Cardiac ventricle fibroblast (primary cell): ENCODE data around the gene DGCR6L. TPM values are rescaled to one million over a fixed set of nuclear protein-coding genes. Genes with fewer than 3 reads are reported as not detected.

ENCODE experiments used
- total RNA-seq: library from RNA; depleted of rRNA; stranded (reverse); fragments of >200 nt; gene quantifications from 2 replicates; pipeline ENCODE4 v1.2.3, GENCODE V29; 2015

DGCR6L gene
- total RNA-seq: 67.4 and 73.9 TPM in 2 replicates

DNA sequence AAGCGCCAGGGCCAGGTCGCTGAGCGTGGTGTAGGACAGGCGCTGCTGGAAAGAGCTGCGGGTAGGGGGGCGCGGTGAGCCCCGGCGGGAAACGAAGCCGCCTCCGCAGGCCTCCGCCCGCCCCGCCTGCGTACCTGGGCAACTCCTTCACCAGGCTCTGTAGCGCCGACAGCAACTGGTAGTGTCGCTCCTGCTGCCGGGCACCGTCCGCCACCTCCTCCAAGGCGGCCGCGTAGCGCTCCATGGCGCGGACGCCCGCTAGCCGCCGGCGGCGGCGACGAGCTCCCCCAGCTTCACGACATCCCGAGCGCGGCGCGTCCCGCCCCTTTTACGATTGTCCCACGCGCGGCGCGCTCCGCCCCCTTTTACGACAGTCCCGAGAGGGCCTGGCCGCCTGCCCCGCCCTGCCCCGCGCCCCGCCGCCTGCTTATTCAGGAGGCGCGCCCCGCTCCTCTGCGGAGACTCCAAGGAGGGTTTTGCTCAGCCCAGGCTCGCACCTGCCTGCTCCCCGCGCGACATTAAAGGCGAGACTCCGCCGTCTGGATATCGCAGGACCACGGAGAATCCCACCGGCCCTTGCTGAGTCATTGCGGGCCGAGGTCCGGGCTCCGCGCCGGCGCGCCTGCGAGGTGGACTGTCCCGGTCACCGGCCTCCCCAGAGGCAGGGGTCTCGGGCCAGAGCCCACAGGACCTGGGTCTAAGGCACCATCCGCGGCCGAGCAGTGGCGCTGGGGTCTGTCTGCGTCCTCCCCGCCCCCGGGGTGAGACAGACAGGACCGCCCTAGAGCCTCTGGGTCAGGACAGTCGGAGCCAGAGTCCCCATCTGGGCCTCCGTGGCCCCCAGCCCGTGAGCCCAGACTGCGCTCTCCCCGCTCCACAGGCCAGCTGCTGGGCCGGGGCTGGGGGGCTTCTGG is at the start of gene DGCR6L:
TSS of gene DGCR6L (minus strand) at position 316 of the 914 bp plus-strand sequence. CDS start at position 244, 72 bp downstream.

DNA sequence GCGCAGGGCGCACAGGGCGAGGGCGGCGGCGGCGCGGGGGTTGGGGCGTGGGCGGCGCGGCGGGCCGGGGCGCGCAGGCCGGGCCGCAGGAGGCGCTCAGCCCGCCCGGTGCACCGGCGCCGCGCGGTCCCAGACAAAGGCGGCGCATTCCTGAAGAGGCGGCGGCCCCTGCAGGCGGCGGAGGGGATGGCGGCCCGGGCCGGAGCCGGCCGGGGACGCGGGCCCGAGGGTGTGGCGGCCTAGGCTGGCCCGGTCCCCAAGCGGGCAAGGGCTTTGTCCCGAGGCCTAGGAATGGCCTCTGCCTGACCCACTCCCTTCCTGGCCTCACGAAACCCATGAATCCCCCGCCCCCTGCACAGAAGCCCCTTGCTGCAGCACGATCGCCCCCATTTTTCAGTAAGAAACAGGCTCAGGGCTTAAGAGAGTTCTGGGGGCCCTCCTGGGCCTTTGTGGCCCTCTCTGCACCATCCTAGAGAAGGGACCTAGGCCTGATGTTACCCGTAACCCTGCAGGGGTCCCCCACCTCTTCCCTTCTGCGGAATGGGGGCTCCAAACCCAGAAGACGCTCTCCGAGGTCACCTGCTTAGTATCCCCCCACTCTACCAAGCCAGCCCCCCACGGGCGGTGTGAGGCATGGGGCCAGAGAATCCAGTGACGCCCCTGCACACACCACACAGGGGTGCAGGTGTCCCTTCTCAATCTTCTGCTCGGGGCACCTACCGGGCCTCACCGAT is 51.4 kb downstream of the DGCR6L start, which contains the start of gene RTN4R:
TSS of gene RTN4R (minus strand) at position 40 of the 734 bp plus-strand sequence. CDS start 226 bp downstream, outside the sequence.

Other genes starting within 250 kb of the DGCR6L start
- 16.2 and 16.5 TPM in 2 replicates for gene DGCR8, start 239.8 kb downstream of the DGCR6L start, total RNA-seq
- gene RANBP1, start 204.0 kb downstream of the DGCR6L start, total RNA-seq: 147 and 225 TPM in 2 replicates
- gene TRMT2A, start 202.8 kb downstream of the DGCR6L start, total RNA-seq: 32.5 and 33.1 TPM in 2 replicates
- gene ZDHHC8, start 188.3 kb downstream of the DGCR6L start, total RNA-seq: 16.2 and 18.7 TPM in 2 replicates
- 0.75 TPM in 1 of 2 replicates, not detected in the other for gene CCDC188, start 169.0 kb downstream of the DGCR6L start, total RNA-seq
- gene RTN4R, start 51.7 kb downstream of the DGCR6L start, total RNA-seq: 0.05 TPM in 1 of 2 replicates, not detected in the other
- 7.2 and 9.2 TPM in 2 replicates for gene ZNF74, start 74.1 kb upstream of the DGCR6L start, total RNA-seq
- 62.6 and 66.8 TPM in 2 replicates for gene SCARF2, start 117.8 kb upstream of the DGCR6L start, total RNA-seq
- gene KLHL22, start 175.7 kb upstream of the DGCR6L start, total RNA-seq: 22.2 and 26.8 TPM in 2 replicates
- gene MED15, start 187.6 kb upstream of the DGCR6L start, total RNA-seq: 24.9 and 34.9 TPM in 2 replicates